Karpas-422 (cell line): ENCODE data around the gene ABHD3. TPM values are rescaled to one million over a fixed set of nuclear protein-coding genes. Genes with fewer than 3 reads are reported as not detected.
A peak's percentile ranks its signal among the peaks of the same experiment; 100 is the strongest.
"Not testable (repeated sequence)": the region's sequence is repeated elsewhere in the genome, so short reads cannot be mapped to it uniquely, and the experiment has no call there.

Experiments used
- DNase-seq: peaks from one replicate; pipeline ENCODE4 v3.0.0-alpha.2; 2015
- H2AFZ ChIP-seq: fragments of 200-600 bp; sonication (generic); 2 replicates; pipeline ENCODE4 v1.6.1; 2014; ENCODE audit warnings: antibody characterized with exemption, low read length, mixed read lengths
- H3K27ac ChIP-seq: fragments of 200-600 bp; sonication (generic); 2 replicates; pipeline ENCODE4 v1.5.1; 2014; ENCODE audit warnings: mild to moderate bottlenecking, low read length, moderate library complexity
- H3K27me3 ChIP-seq: fragments of 200-600 bp; sonication (generic); 2 replicates; pipeline ENCODE4 v1.6.1; 2014; ENCODE audit warnings: low read length, mixed read lengths
- H3K36me3 ChIP-seq: fragments of 200-600 bp; sonication (generic); 2 replicates; pipeline ENCODE4 v1.6.1; 2014; ENCODE audit warnings: low read length, mixed read lengths; ENCODE audit not compliant: insufficient read depth
- H3K4me1 ChIP-seq: fragments of 200-600 bp; sonication (generic); 2 replicates; pipeline ENCODE4 v1.6.1; 2014; ENCODE audit warnings: mild to moderate bottlenecking, low read length, mixed read lengths
- H3K4me2 ChIP-seq: fragments of 200-600 bp; sonication (generic); 2 replicates; pipeline ENCODE4 v1.6.1; 2014; ENCODE audit warnings: low read length, low read depth, mild to moderate bottlenecking; ENCODE audit not compliant: poor library complexity, severe bottlenecking
- H3K4me3 ChIP-seq: fragments of 200-600 bp; sonication (generic); 2 replicates; pipeline ENCODE4 v1.5.1; 2014; ENCODE audit warnings: mild to moderate bottlenecking, antibody characterized with exemption, low read length, mixed read lengths
- H3K79me2 ChIP-seq: fragments of 200-600 bp; sonication (generic); 2 replicates; pipeline ENCODE4 v1.6.1; 2014; ENCODE audit warnings: mild to moderate bottlenecking, low read length, mixed read lengths
- H3K9ac ChIP-seq: fragments of 200-600 bp; sonication (generic); 2 replicates; pipeline ENCODE4 v1.6.0; 2014; ENCODE audit warnings: low read length
- H3K9me2 ChIP-seq: fragments of 200-600 bp; sonication (generic), shearing (Covaris generic); replicated peaks from 2 replicates; pipeline ENCODE4 v1.6.0; 2014; ENCODE audit warnings: mild to moderate bottlenecking, low read length, moderate library complexity; ENCODE audit not compliant: insufficient read depth
- H3K9me3 ChIP-seq: fragments of 300-700, 200-600 bp; sonication (generic); 2 replicates; pipeline ENCODE4 v1.6.1; 2014; ENCODE audit warnings: low read length, mixed read lengths
- H4K20me1 ChIP-seq: fragments of 200-600 bp; sonication (generic); 2 replicates; pipeline ENCODE4 v1.6.1; 2014; ENCODE audit warnings: mild to moderate bottlenecking, antibody characterized with exemption, low read length, low read depth; ENCODE audit not compliant: insufficient read depth
- total RNA-seq: library from RNA; depleted of rRNA; stranded (reverse); fragments of >200 nt; shearing (Covaris generic); gene quantifications from 2 replicates; pipeline ENCODE4 v1.2.3, GENCODE V29; 2014; ENCODE audit warnings: low replicate concordance

The ABHD3 gene
- total RNA-seq, 1 experiment from 2014 or later, result 142 TPM

DNA sequence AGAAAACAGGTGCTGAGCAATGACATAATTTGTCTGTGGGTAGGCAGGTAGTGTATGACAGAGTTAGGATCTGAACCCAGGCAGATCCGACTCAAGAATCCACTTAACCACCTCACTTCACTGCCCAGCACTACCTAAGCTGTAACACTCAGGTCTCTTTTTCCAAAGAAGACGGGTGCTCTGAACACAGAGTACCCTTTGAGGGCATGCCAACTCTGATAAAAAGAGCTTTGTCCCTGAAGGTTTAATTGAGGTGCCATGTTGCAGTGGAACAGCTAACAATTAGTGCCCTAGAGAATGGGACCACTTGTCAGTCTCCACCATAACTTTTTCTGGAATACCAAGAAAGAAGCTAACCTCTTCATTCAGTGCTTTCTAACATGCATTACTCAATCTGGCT is 11.3 kb downstream of the ABHD3 start:
- Histone ChIP-seq H3K9ac (no peak overlapping the region), H3K9me2 (no peaks in the 10 kb centered on the region), H3K4me1 (peaks cover 11% of the 10 kb centered on the region), H3K79me2 (peaks cover 64% of the 10 kb centered on the region), H3K4me3 (no peak overlapping the region), H3K27ac (no peak overlapping the region), H3K4me2 (no peak overlapping the region), H3K9me3 (no peaks in the 10 kb centered on the region), H4K20me1 (no peaks in the 10 kb centered on the region), H2AFZ (no peak overlapping the region), H3K36me3 (peaks cover 72% of the 10 kb centered on the region), H3K27me3 (no peaks in the 10 kb centered on the region)
- DNase-seq, result no peak

DNA sequence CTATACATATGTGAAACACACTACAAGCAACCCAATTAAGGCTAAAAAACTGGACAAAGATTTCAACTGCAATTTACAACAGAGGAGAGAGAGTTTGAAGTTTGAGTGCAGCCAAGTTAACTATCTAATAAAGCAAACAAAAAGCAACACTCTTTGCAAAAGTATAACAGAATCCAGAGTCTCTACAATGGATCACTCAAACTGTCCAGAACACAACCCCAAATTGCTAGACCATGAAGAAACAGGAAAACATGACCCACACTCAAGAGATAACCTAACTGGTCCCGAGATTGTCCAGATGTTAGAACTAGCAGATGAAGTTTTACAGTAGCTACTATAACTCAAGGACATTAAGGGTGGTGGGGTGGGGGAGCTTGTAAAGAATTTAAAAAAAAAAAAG is 14.8 kb downstream of the ABHD3 start:
- H3K9ac ChIP-seq, result no peak overlapping the region
- H2AFZ ChIP-seq, result no peak overlapping the region
- H3K27ac ChIP-seq, result peak overlapping the region; percentile 64
- H3K79me2 ChIP-seq, result peaks cover 78% of the 10 kb centered on the region
- no peak overlapping the region for H3K4me2 ChIP-seq
- H3K4me3 ChIP-seq, result no peak overlapping the region
- H3K9me2 ChIP-seq, result no peaks in the 10 kb centered on the region
- H3K4me1 ChIP-seq, result peaks cover 47% of the 10 kb centered on the region
- no peak for DNase-seq
- H3K9me3 ChIP-seq, result no peaks in the 10 kb centered on the region
- peaks cover 74% of the 10 kb centered on the region for H3K36me3 ChIP-seq
- H4K20me1 ChIP-seq, result no peaks in the 10 kb centered on the region
- no peaks in the 10 kb centered on the region for H3K27me3 ChIP-seq

GRCh38 chr18:21686282-21687105 is 18.1 kb downstream of the ABHD3 start:
- Histone ChIP-seq H2AFZ (no peak overlapping the region), H3K9ac (peak overlapping the region; percentile 16), H3K27ac (peak overlapping the region; percentile 91), H3K36me3 (peaks cover 72% of the 10 kb centered on the region), H4K20me1 (no peaks in the 10 kb centered on the region), H3K27me3 (no peaks in the 10 kb centered on the region), H3K9me3 (no peaks in the 10 kb centered on the region), H3K4me3 (no peak overlapping the region; the same call in 1 of the 2 replicates), H3K4me2 (peak overlapping the region; percentile 20), H3K9me2 (no peaks in the 10 kb centered on the region), H3K79me2 (peaks cover 75% of the 10 kb centered on the region), H3K4me1 (peaks cover 65% of the 10 kb centered on the region)
- DNase-seq, result no peak

- not testable (repeated sequence) for H3K27me3 ChIP-seq, H3K4me3 ChIP-seq, H3K9me3 ChIP-seq, H2AFZ ChIP-seq, H4K20me1 ChIP-seq, H3K9me2 ChIP-seq
- Histone ChIP-seq H3K9ac (peak overlapping the region; percentile 16; the same call in 1 of the 2 replicates), H3K36me3 (peaks cover 65% of the 10 kb centered on the region), H3K79me2 (peaks cover 73% of the 10 kb centered on the region), H3K27ac (peak overlapping the region; percentile 91), H3K4me1 (peaks cover 65% of the 10 kb centered on the region), H3K4me2 (peak overlapping the region; percentile 20)
- peak; percentile 73 for DNase-seq
These were observed 19.0 kb downstream of the ABHD3 start for GRCh38 chr18:21685556-21685981.

DNA sequence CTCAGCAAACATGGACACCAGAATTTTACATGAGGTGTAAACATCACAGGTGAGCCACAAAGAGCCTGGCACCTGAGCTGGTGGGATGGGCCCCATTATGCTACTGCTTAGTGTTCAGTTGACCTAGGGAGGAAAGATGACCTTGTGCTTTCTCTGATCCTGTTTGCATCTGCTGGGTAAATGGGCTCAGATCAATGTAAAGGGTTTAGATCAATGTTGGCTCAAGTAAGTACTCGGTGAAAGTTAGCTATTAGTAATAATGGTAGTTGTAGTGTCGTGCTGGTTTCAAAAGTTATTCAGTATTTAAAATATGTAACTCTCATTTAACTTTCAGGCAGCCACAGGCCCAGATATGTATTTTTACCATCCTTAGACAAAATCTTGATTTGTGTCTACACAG is 19.8 kb downstream of the ABHD3 start:
- Histone ChIP-seq H3K4me3 (no peak overlapping the region), H3K9me2 (no peaks in the 10 kb centered on the region), H3K4me1 (peaks cover 64% of the 10 kb centered on the region), H3K4me2 (peak overlapping the region; percentile 20), H3K27me3 (no peaks in the 10 kb centered on the region), H3K9ac (peak overlapping the region; percentile 42; the same call in 1 of the 2 replicates), H2AFZ (no peak overlapping the region), H3K27ac (peak overlapping the region; percentile 91), H3K79me2 (peaks cover 69% of the 10 kb centered on the region), H3K36me3 (peaks cover 62% of the 10 kb centered on the region), H4K20me1 (no peaks in the 10 kb centered on the region), H3K9me3 (no peaks in the 10 kb centered on the region)
- DNase-seq, result no peak

DNA sequence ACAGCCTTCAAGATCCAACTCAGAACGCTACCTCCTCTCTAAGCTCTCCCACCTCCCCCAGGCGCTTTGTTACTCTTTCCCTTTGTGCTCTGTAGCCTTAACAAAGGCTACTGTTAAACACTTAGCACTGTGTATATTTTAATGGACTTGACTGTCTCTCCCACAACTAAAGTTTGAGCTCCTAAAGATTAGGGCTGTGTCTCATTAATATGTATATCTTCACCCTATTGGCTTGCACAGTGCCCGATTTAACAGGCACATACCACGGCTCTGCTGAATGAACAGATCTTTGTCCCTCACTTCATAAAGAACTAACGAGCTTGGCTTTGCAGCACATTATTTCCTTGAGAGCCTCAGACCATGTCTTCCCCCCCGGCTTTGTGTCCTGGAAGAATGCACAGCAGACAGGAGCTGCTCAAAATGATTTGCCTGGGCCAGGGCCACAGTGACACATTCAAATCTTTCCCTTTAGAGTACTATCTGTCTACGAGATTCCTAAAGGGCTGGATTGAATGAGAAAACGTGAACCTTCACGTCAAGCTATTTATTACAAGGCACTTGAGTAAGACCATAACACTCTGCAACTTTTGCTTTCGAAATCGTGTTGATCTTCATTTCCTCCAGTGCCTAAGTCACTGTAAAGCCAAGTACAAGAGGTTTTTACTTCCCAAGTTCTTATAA is 22.1 kb downstream of the ABHD3 start:
- Histone ChIP-seq H3K4me1 (peaks cover 49% of the 10 kb centered on the region), H2AFZ (no peak overlapping the region), H3K36me3 (peaks cover 57% of the 10 kb centered on the region), H3K9me2 (no peaks in the 10 kb centered on the region), H3K27me3 (no peaks in the 10 kb centered on the region), H3K9ac (no peak overlapping the region), H3K9me3 (no peaks in the 10 kb centered on the region), H3K27ac (peak overlapping the region; percentile 68), H3K79me2 (peaks cover 57% of the 10 kb centered on the region), H3K4me3 (no peak overlapping the region), H4K20me1 (no peaks in the 10 kb centered on the region), H3K4me2 (no peak overlapping the region)
- DNase-seq, result no peak

DNA sequence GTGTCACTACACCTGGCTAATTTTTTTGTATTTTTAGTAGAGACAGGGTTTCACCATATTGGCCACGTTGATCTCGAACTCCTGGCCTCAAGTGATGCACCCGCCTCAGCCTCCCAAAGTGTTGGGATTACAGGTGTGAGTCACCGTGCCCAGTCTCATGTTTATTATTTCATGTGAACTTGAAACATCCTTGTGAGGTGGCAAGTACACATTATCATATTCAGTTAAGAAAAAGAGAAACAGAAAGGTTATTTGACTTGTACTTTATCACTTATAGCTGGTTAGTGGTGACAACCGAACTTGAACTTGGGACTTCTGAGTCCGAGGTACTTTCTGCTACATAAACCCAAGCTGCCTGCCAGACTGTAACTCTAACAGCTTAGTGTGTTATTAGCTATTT is 24.4 kb downstream of the ABHD3 start:
- Histone ChIP-seq H3K4me2 (no peak overlapping the region), H3K36me3 (peaks cover 61% of the 10 kb centered on the region), H3K4me3 (no peak overlapping the region), H3K9me2 (no peaks in the 10 kb centered on the region), H4K20me1 (no peaks in the 10 kb centered on the region), H3K9ac (no peak overlapping the region), H3K4me1 (peaks cover 26% of the 10 kb centered on the region), H2AFZ (no peak overlapping the region), H3K79me2 (peaks cover 41% of the 10 kb centered on the region), H3K27me3 (no peaks in the 10 kb centered on the region), H3K9me3 (no peaks in the 10 kb centered on the region), H3K27ac (no peak overlapping the region)
- no peak for DNase-seq

GRCh38 chr18:21678859-21679258 is 25.7 kb downstream of the ABHD3 start:
- no peak overlapping the region for H3K4me3 ChIP-seq
- H3K9me3 ChIP-seq, result no peaks in the 10 kb centered on the region
- H2AFZ ChIP-seq, result no peak overlapping the region
- no peaks in the 10 kb centered on the region for H3K9me2 ChIP-seq
- DNase-seq, result no peak
- H3K36me3 ChIP-seq, result peaks cover 51% of the 10 kb centered on the region
- H3K79me2 ChIP-seq, result peaks cover 30% of the 10 kb centered on the region; the same call in 1 of the 2 replicates
- H3K27ac ChIP-seq, result peak overlapping the region; percentile 37; the same call in 1 of the 2 replicates
- no peaks in the 10 kb centered on the region for H4K20me1 ChIP-seq
- no peaks in the 10 kb centered on the region for H3K27me3 ChIP-seq
- H3K4me1 ChIP-seq, result peaks cover 16% of the 10 kb centered on the region
- H3K4me2 ChIP-seq, result no peak overlapping the region
- H3K9ac ChIP-seq, result no peak overlapping the region
